NCI-H69 (cell line): ENCODE results near the gene RNFT2.

Experiments
- DNase-seq: peaks from one replicate; lab custom pipeline; 2025; lab: John Stamatoyannopoulos, UW

RNFT2 gene, protein sequence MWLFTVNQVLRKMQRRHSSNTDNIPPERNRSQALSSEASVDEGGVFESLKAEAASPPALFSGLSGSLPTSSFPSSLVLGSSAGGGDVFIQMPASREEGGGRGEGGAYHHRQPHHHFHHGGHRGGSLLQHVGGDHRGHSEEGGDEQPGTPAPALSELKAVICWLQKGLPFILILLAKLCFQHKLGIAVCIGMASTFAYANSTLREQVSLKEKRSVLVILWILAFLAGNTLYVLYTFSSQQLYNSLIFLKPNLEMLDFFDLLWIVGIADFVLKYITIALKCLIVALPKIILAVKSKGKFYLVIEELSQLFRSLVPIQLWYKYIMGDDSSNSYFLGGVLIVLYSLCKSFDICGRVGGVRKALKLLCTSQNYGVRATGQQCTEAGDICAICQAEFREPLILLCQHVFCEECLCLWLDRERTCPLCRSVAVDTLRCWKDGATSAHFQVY

DNA sequence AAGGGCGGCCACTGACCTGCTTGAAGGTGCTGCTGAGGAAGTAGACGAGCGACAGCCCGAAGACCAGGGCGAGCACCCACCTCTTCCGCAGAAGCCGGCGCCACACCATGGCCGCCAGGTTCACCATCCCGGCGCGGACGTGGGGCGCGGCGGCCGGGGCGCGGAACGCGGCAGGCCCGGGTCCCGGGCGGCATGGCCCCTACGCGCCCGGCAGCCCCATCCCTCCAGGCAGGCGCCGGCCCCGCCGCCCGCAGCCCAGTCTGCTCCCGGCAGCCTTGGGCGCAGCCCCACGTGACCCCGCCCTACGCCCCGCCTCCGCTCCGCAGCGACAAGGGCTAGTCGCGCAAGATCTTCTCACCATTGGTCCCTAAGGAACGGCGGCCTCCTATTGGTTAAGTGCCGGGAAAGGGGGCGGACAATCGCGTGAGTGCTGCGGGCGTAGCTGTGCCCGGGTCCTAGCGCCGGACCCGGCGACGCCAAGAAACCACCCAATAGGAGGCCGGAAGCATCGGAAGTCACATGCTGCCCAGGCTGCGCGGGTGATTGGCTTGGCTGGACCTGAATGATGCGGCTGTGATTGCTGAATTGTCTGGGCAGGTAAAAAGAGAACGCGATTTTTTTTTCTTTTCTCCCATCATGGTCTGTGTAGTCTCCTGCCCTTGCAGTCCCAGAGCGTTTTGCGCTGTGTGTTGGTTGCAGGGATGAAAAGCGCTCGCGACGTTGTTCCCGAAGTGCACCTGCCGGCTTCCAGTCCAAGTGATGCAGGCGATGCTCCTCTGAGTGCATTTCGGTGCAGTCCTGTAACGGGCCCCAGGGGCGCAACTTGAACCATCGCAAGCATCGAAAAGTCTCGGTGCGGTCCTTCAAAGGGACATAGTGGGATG is at the start of gene RNFT2, which contains the start of gene SPRING1:
RNFT2 (plus strand) TSS at position 542 of the 884 bp plus-strand sequence. CDS start 2,183 bp downstream, outside the sequence.
SPRING1 (minus strand) TSS at position 296 of the 884 bp plus-strand sequence; CDS start at position 127, 169 bp downstream.
- peak; percentile 100 for DNase-seq

DNA sequence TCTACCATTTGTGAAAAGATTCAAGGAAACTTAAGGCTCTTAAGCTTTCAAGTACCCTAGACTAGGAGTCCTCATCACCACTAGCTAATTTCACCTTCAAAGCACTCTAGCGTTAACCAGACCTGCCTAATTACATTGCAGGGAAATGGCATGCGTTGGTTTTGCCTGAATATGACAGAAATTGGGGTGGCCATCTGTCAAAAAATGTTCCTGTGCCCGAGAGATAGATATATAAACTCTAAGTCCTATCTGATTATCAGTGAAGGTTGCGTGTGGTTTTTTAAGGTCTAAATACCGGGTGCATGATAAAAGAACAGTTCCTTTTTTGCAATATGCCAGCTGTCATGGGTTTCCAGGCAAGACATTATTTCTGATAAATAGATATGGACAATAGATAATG is 48.6 kb upstream of the RNFT2 start:
- no peak for DNase-seq

DNA sequence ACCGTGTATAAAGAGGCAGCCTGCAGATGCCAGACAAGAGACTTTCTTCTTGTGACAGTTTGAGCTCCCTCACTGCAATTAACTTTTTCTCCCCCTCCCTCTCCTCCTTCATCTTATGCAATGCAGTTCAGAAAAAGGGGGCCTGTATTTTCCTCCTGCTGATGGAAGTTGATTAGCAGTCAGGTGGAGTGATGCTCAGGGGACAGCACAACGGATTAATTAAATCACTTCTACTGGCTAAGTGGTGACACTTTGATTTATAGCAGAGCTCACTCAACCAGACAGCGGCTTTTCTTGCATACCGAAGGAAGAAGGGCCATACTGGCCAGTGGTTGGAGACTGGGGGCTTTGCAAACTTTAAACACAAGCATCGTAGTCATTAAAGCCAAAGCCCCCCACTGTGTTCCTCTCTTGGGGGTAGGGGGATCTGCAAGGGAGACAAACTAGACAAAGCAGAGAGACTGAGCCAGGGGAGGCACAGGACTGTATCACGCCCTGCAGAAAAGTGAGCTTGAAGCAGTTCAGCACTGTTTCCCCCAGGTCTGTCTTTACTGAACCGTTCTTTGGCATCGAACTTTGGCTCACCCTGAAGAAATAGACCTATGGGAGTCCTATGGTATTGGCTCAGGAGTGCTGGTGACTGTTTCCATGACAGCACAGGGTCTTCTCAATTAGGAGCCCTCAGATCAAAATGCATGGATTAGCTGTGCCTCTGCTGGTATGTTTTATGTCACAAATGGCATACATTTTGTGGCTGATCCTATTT is 48.0 kb upstream of the RNFT2 start:
- DNase-seq, result peak; percentile 57

DNA sequence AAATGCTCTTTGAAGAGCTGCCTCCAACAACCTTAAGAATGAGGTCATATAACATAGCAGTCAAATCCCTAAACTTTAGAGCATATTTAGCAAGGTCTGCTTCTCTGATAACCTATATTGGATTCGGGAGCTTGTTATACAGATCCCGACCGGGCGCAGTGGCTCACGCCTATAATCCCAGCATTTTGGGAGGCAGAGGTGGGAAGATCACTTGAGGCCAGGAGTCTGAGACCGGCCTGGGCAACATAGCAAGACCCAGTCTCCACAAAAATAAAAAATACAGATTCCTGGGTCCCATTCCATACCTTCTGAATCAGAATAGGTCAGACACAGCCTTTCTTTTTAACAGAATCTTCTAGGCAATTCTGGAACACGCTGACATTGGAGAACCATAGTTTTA is 46.9 kb upstream of the RNFT2 start:
- DNase-seq, result no peak

DNA sequence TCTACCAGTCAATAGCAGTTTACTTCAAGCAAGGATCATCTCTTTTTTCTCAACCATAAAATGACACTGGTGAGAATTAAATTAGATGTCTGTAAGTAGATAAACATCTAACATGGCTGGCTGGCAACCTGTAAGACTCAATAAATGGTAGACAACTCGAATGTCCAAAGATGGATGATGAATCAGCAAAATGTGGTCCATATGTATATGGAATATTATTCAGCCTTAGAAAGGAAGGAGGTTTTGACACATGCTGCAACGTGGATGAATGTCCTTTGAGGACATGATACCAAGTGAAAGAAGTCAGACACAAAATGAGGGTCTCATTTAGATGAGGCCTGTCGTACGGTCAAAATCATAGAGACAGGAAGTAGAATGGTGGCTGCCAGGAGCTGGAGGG is 46.5 kb upstream of the RNFT2 start:
- no peak for DNase-seq

DNA sequence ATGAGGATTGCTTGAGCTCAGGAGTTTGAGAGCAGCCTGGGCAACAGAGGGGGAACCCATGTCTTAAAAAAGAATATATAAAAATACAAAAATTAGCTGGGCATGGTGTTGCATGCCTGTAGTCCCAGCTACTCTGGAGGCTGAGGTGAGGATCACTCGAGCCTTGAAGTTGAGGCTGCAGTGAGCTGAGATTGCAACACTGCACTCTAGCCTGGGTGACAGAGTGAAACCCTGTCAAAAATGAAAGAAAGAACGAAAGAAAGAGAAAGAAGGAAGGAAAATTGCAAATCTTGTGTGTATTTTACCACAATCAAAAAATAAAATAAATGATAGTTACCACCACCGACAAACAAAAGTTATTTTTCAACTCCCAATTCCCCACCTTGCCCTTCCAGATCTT is 45.5 kb upstream of the RNFT2 start:
- no peak for DNase-seq

DNA sequence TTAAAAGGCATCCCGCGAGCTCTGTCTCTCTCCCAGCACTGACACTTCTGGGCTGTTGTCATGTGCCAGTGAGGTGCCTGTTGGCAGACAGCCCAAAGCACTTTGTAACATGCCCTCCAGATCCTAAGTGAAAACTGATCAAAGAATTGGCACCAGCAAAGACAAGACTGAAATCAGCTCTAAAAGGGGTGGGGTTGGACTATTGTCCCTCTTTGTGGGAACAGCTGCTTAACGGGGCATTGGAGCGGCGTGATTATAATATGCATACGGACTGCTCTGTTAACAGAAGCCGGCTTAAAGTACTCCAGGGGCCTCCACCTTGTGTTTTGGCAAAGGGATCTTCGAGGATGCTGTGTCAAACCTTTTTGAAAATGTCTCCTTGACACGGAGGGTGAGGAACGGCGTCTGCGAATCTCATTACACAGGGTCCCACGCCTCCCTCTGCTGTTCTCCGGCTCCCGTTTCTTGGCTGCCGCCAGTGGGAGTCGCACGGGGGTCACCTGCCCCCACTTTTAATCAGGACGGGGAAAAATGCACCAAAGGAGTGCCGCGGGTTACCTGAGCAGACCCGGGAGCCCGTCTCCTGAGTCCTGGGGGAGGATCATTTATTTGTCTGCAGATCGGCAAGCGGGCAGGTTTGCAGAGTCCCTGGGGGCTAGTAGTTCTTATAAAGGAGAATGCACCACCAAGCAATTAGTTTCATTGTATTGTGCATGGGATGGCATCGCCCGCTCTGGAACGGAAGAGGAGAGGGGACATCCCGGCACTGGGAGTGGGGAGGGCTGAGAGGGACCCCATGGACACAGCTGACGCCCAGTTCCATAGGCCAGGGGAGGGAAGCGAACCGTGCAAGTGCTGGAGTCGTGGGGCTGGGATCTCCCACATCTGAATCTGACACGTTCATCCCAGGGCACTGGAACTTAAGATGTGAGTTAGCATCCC is 44.6 kb upstream of the RNFT2 start:
- peak; percentile 91 for DNase-seq

DNA sequence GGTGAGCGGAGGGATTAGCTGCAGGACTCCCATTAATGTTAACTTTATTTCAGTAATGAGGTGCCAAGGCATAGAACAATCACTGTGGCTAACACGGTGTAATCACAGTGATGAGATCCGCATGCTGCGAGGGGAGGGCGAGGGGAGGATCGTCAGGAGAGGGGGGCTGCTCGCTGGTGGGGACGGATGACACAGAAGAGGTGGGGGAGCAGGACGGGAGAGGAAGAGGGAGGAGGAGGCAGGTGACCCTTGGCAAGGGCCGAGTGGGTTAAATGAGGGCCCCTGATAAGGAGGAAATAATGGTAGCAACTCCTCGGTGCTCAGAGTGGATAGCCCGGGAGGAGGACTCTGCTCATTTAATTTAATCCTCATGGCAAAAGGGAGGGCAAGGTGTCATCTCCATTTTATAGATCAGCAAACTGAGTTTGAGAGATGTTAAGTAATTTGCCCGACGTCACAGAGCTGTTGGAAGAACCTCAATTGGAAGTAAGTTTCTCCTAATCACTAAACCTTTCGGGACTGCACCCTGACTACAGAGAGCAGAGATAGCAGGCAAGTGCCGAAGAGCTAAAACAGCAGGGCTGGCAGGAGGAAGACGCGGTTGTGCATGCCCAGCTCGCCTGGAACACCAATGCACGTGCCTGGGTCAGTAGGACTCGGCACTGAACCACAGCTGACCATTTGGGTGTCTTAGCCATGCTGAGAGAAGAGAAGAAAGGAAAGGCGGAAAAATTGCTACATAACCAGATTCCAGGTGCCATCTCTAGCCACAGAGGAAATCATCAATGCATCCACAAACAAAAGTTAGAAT is 43.3 kb upstream of the RNFT2 start:
- no peak for DNase-seq

DNA sequence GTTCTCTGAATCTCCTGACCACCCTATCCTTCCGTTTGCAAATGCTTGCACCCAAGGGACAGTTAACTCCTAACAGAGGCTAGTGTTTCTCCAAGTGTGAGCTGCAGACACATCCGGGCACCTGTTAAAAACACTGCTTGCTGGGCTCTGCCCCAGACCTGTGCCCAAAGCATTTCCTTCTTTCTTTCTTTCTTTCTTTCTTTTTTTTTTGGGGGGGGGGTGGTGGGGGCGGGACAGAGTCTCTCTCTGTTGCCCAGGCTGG is 42.7 kb upstream of the RNFT2 start:
- DNase-seq, result no peak

DNA sequence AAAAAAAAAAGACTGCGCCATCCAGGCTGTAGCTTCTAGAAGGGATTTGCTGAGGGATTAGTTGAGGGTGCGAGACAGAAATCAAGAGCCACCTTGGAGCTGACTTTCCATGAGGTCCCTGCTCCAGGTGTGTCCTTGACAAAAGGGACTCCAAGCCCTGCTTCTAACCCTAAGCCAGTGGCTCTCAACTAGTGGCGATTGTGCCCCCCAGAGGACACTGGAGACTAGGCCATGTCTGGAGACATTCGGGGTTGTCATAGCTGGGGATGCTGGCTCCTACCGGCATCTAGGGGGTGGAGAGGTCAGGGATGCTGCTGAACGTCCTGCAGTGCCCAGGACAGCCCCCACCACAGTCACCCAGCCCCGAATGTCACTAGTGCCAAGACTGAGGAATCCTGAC is 40.8 kb upstream of the RNFT2 start:
- peak; percentile 68 for DNase-seq

DNA sequence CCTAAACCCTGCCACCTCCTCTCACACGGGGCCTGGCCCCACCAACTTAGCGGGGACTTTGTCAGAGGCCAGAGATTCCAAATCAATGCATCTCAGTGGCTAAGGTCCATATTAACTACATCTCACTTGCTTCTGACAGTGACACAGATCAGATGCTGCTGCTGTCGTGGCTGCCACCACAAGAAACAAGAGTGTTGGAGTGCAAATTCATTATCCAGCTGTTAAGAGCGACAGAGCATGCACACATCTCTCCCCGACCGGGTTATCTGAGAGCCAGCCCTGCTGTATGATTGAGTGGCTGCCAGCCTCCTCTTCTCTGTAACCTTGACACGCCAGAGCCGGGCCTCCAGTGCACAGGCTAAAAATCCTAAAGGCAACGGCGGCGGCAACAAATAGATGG is 40.4 kb upstream of the RNFT2 start:
- DNase-seq, result no peak

DNA sequence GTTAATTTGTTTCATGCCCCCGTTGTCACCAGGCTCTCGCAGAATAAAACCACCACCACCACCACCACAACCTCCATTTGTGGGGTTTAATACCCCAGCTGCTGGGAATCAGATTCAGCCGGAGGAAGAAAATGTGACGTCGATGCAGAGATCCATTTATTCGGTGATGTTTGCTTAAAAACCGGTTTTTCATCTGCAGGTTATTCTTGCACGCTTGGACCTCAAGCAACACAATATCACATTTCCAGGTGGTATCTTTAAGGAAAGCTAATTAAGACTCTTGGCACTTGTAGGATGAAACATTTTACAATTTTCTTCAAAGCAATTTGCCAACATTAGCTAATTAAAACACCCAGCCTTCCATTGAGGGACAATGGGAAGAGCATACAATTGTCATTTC is 40.0 kb upstream of the RNFT2 start:
- no peak for DNase-seq

DNA sequence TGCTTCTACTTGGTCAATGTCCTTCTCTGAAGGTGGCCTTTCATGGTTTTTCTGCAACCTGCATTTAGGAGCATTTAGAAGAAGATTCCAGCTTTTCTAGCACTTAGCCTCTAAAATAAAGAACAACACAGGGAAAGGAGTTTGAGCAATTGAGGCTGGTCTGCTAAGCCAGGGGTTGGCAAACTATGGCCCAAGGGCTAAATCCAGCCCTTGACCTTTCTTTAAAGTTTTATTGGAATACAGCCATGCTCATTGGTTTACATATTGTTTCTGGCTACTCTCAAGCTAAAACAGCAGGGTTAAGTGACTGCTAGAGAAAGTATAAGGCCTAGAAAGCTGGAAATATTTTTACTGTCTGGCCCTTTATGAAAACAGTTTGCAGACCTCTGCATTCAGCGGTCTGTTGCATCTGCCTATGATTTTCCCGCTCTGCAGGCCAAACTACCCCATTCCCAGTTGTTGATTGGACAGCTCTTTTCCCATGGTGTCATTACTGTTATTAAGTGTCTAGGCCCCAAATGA is 39.5 kb upstream of the RNFT2 start:
- no peak for DNase-seq

DNA sequence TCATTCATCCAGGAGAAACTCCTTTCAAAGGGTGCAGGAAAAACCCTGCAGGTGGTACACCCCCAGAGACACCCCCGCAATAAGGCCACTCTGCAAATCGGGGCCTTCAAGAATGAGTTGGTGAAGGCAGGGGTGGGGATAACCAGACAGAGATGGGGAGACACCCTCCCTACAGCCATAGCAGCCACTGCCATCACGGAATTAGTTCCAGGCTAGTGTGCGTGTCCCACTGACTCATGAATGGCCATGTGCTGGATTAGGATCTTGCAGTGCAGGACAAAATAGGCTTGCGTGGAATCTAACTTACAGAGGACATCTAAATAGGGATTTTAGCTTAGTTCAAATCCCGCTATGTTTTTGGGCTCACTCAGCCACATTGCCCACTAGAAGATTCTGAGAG is 38.0 kb upstream of the RNFT2 start:
- no peak for DNase-seq

DNA sequence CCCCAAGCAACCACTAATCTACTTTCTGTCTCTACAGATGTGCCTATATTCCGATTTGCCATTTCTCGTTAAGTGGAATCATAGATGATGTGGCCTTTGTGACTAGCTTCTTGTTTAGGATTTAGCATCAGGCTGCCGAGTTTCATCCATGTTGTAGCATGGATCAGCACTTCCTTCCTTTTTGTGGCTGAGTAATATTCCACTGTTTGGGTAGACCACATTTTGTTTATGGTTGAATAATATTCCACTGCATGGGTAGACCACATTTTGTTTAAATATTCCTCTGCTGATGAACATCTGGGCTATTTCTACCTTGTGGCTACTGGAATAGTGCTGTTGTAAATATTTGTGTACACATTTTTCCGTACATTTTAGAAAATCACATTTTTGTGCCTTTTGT is 36.7 kb upstream of the RNFT2 start:
- no peak for DNase-seq

DNA sequence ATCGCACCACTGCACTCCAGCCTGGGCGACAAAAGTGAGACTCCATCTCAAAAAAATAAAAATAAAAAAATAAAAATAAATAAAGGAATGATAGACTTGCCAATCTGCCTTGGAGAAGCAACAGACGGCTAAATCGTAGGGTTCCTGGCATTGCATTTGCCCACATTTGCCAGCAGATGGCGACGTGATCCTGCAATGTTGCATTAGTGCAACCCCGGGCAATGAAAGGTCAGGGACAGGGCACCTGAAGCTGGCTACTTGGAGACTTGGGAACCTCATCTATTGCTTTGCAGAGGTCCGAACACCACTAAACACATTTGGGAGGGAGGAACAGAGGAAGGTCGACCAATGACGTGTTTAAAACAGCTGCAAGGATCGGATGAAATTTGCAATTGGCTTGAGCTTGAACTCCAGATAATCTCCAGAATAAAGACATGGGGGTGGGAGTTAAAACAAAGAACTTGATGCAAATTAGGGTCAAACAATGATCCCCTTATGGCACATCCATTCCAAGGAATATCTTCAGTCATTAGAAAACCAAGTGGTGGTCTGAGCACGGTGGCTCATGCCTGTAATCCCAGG is 34.8 kb upstream of the RNFT2 start:
- peak; percentile 74 for DNase-seq

DNA sequence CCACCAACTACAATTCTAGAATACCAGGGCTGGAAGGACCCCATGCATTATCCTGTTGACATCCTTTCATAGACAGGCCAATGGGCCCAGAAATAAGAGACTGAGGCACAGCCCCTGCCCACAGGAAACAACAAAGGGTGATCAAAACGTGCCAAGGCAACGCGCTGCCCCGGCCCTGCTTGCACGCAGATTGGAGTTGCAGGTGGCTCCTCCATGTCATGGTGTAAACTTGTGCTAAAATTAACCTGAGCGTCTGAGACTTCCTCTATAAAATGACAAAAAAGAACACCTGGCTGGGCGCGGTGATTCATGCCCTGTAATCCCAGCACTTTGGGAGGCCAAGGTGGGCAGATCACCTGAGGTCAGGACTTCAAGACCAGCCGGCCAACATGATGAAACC is 30.4 kb upstream of the RNFT2 start:
- DNase-seq, result no peak

DNA sequence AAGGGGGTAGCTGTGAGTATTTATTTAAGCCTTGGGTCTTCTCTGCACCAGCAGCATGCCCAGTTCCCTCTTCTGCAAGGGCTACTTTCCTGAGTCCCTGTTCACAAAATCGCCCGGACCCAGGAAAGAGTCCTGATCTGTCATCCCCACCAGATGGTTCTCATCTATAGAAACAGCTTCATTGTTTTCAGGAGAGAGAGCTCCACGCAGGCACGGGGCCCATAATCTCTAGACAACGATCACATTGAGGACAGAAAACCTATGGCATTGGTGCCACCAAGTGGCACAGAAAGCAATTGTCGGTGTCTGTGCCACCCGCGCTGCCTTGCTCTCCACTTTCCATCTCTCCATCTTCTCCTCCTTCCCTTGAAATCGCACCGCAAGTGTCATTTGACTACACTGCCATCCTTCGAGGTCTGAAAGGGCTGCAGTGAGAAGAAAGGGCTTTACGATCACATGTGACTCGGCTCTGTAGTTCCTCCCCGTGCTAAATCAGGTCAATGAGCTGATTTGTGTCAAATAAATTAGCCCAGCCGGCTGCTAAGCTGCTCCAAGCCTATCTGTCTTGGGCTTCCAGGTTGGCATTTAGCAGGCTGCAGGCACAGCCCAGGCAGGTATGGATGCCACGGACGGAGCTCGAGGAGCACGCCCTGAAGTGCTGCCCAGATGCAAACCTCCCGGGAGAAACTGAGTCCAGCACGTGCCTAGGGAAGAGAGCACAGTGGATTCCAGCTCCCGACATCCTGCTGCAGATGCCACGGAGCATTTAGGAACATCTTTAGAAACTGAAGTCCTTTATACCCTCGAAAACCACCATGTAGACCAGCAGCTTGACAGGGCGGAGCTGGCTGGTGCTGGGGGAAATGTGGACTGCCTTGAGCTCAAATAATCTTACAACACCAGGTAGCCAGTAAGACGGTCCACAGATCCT is 29.0 kb upstream of the RNFT2 start:
- DNase-seq, result peak; percentile 88

DNA sequence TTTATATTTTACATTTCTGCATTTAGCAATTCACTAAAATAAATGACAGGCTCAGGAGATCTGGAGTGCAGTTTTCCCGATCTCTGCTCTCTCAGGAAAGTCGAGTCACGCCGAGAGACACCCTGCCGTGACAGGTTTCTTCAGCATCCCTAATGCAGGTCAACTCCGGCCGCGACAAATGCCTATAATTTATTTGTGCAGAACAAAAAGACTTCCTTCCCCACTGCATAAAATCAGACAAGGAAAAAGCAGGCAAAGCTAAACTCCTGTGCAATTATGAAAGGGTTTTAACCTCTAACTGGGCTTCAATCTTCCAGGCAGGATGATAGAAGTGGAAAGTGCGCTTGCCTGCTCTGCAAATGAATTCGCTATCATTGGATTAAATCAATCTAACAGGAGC is 28.3 kb upstream of the RNFT2 start:
- peak; percentile 49 for DNase-seq
